GM12878 (cell line): Measurements from ENCODE around the gene ISCU. TPM values are rescaled to one million over a fixed set of nuclear protein-coding genes. Genes with fewer than 3 reads are reported as not detected.

ENCODE experiments used
- ATAC-seq: fragments of 200-7000 bp; cut with Tn5 transposase; 3 replicates; pipeline ENCODE4 v1.9.1; 2020; ENCODE audit warnings: mild to moderate bottlenecking, moderate library complexity
- BruUV-seq: library from RNA; stranded (reverse); fragments of 400-500 nt; replicated peaks from 2 replicates; lab custom pipeline; 2021; lab: Mats Ljungman, UMichigan
- CTCF ChIA-PET: fragments of 300-600 bp; sonication (Branson Sonifier 250); formaldehyde crosslinking; extraction: SDS; loops from one replicate; lab custom pipeline; 2021; ENCODE audit warnings: inconsistent platforms; lab: Yijun Ruan, JAX
- POLR2A ChIA-PET: fragments of 350-600 bp; formaldehyde crosslinking; extraction: SDS; loops from one replicate; lab custom pipeline; 2021; ENCODE audit warnings: inconsistent platforms; lab: Charles Lee
- RAD21 ChIA-PET: fragments of 300-600 bp; sonication (Branson Sonifier 250); formaldehyde crosslinking; loops from one replicate; lab custom pipeline; 2023; ENCODE audit warnings: antibody characterized with exemption; ENCODE audit not compliant: unreplicated experiment; lab: Charles Lee
- SMC1A ChIA-PET: fragments of 300-600 bp; sonication (Branson Sonifier 250); formaldehyde crosslinking; loops from one replicate; lab custom pipeline; 2023; ENCODE audit not compliant: unreplicated experiment, uncharacterized antibody; lab: Charles Lee
- DNase-seq: peaks from one replicate; pipeline ENCODE4 v3.0.0-alpha.2; 2011; ENCODE audit warnings: low read depth, low spot score
- FAIRE-seq: peaks from 3 replicates; lab custom pipeline; 2011; peaks lifted over from hg19 to GRCh38; lab: Jason Lieb, UNC
- H2AFZ ChIP-seq: 2 replicates; pipeline ENCODE4 v1.6.0; 2011; ENCODE audit warnings: low read depth, low read length, control low read depth; ENCODE audit not compliant: control insufficient read depth
- H3K27ac ChIP-seq: 2 replicates; pipeline ENCODE4 v1.5.1; 2011; ENCODE audit warnings: control low read depth; ENCODE audit not compliant: control insufficient read depth, insufficient read depth
- H3K27me3 ChIP-seq, 2 experiments: replicated peaks in 1 of 2; 2 replicates each; pipeline versions ENCODE4 v1.6.0 to v1.6.1; 2011; ENCODE audit warnings: low read length in 1 of 2; ENCODE audit not compliant: control insufficient read depth in 2 of 2, insufficient read depth in 2 of 2
- H3K36me3 ChIP-seq, 2 experiments: 2 replicates each; pipeline ENCODE4 v1.5.1; 2011; ENCODE audit warnings: low read length in 1 of 2; ENCODE audit not compliant: control insufficient read depth in 2 of 2, insufficient read depth in 2 of 2
- H3K4me1 ChIP-seq: 2 replicates; pipeline ENCODE4 v1.6.1; 2011; ENCODE audit warnings: mild to moderate bottlenecking, low read length, moderate library complexity, mixed read lengths; ENCODE audit not compliant: control insufficient read depth, insufficient read depth
- H3K4me2 ChIP-seq: 2 replicates; pipeline ENCODE4 v1.6.0; 2011; ENCODE audit warnings: control low read depth; ENCODE audit not compliant: control insufficient read depth, insufficient read depth
- H3K4me3 ChIP-seq: fragments of 200-600 bp; sonication (generic); 2 replicates; pipeline ENCODE4 v1.5.1; 2016
- H3K79me2 ChIP-seq: 2 replicates; pipeline ENCODE4 v1.6.0; 2011; ENCODE audit warnings: low read length; ENCODE audit not compliant: control insufficient read depth, insufficient read depth
- H3K9ac ChIP-seq: 2 replicates; pipeline ENCODE4 v1.8.0; 2011; ENCODE audit warnings: low read length, control low read depth, mixed read lengths; ENCODE audit not compliant: control insufficient read depth, insufficient read depth
- H3K9me3 ChIP-seq: replicated peaks from 3 replicates; pipeline ENCODE4 v1.5.1; 2011; ENCODE audit warnings: mild to moderate bottlenecking, low read length; ENCODE audit not compliant: control insufficient read depth, insufficient read depth
- H4K20me1 ChIP-seq: 2 replicates; pipeline ENCODE4 v1.6.0; 2011; ENCODE audit not compliant: control insufficient read depth, insufficient read depth
- BHLHE40 ChIP-seq, 2 experiments: fragments of 450-650 bp in 1 of 2; IDR thresholded peaks; 2 replicates each; pipeline ENCODE4 v1.6.1; 2011 to 2017; ENCODE audit warnings: low read depth in 2 of 2, borderline replicate concordance in 1 of 2, improper control_type of control experiment in 1 of 2, low read length in 1 of 2, mild to moderate bottlenecking in 1 of 2
- CREB1 ChIP-seq: IDR thresholded peaks from 2 replicates; pipeline ENCODE4 v1.6.1; 2012; ENCODE audit warnings: low read depth, mild to moderate bottlenecking, inconsistent platforms
- HDAC2 ChIP-seq: fragments of 200-600 bp; sonication (generic); IDR thresholded peaks from 2 replicates; pipeline ENCODE4 v1.6.1; 2017
- IKZF2 ChIP-seq, 2 experiments: fragments of 450-650 bp; IDR thresholded peaks; 2 replicates each; pipeline ENCODE4 v1.6.1; 2017; ENCODE audit warnings: mild to moderate bottlenecking in 2 of 2, moderate library complexity in 2 of 2
- MTA3 ChIP-seq: IDR thresholded peaks from 2 replicates; pipeline ENCODE4 v1.6.1; 2012; ENCODE audit warnings: low read length, inconsistent platforms, borderline replicate concordance
- NR2C1 ChIP-seq: fragments of 450-650 bp; IDR thresholded peaks from 2 replicates; pipeline ENCODE4 v1.6.1; 2017; ENCODE audit warnings: antibody characterized with exemption, mild to moderate bottlenecking, moderate library complexity
- RBBP5 ChIP-seq: fragments of 200-600 bp; sonication (generic); conservative IDR thresholded peaks from 2 replicates; pipeline ENCODE4 v1.6.1; 2016
- SMAD1 ChIP-seq: fragments of 450-650 bp; IDR thresholded peaks from 2 replicates; pipeline ENCODE4 v1.6.1; 2018; ENCODE audit warnings: mild to moderate bottlenecking, low read depth; ENCODE audit not compliant: partially characterized antibody
- SREBF2 ChIP-seq: IDR thresholded peaks from 2 replicates; pipeline ENCODE4 v1.6.1; 2012; ENCODE audit warnings: mild to moderate bottlenecking, low read length
- TARDBP ChIP-seq: IDR thresholded peaks from 2 replicates; pipeline ENCODE4 v1.6.1; 2016; ENCODE audit warnings: borderline replicate concordance
- ZNF207 ChIP-seq: fragments of 450-650 bp; IDR thresholded peaks from 2 replicates; pipeline ENCODE4 v1.6.1; 2014; ENCODE audit warnings: antibody characterized with exemption, mild to moderate bottlenecking, borderline replicate concordance
- WGBS: methylation state at CpG from one replicate; pipeline ENCODE4 v1.1.6; 2016; ENCODE audit warnings: low lambda C conversion rate; ENCODE audit not compliant: insufficient replicate concordance, insufficient coverage; ENCODE audit errors: missing lambda C conversion rate; 5-methylcytosine and 5-hydroxymethylcytosine counted together
- in situ Hi-C: fragments of 300-500 bp; cut with MboI; formaldehyde crosslinking; loops from 9 replicates; pipeline ENCODE4 v1.14.3; 2018; ENCODE audit warnings: mixed read lengths
- intact Hi-C: fragments of 100-400 bp; cut with micrococcal nuclease; formaldehyde crosslinking; loops from one replicate; pipeline ENCODE4 v1.14.2; 2022; ENCODE audit not compliant: unreplicated experiment
- polyA plus RNA-seq, 11 experiments: library from polyadenylated mRNA; depleted of rRNA in 4 of 11; unstranded in 6 of 11; stranded (reverse) in 5 of 11; fragments of >200 nt; fragmentation: Nextera tagmentation in 4 of 11; fragmentation: Illumina TruSeq in 1 of 11; extraction: Ambion mirVana in 4 of 11; extraction: Trizol in 1 of 11; gene quantifications; 1 replicate in 1 of 11; 2 replicates in 10 of 11; pipeline versions ENCODE4 v1.2.1 to v1.2.3, GENCODE V29; 2011 to 2016; ENCODE audit warnings: inconsistent platforms in 2 of 11, missing spikeins in 2 of 11, low read depth in 1 of 11
- total RNA-seq, 4 experiments: library from RNA; depleted of rRNA in 3 of 4; stranded (reverse); fragments of >200 nt in 3 of 4; fragmentation: Illumina TruSeq in 1 of 4; extraction: Trizol in 1 of 4; gene quantifications; 2 replicates each; pipeline versions ENCODE4 v1.2.1 to v1.2.3, GENCODE V29; 2013 to 2021
- TF ChIP-seq, protein P1 (sequence below): fragments of 450-650 bp; IDR thresholded peaks from 2 replicates; pipeline ENCODE4 v1.6.1; 2017; ENCODE audit warnings: antibody characterized with exemption, mild to moderate bottlenecking, moderate library complexity
- TF ChIP-seq, protein P2 (sequence below): fragments of 450-650 bp; IDR thresholded peaks from 2 replicates; pipeline ENCODE4 v1.6.1; 2016; ENCODE audit warnings: mild to moderate bottlenecking

ISCU gene
- total and polyA plus RNA-seq, 10 of the 15 experiments (the other 5 are each of a cell fraction or from before 2014, with no cell fraction given): 32.8 to 260 (median 127) TPM

DNA sequence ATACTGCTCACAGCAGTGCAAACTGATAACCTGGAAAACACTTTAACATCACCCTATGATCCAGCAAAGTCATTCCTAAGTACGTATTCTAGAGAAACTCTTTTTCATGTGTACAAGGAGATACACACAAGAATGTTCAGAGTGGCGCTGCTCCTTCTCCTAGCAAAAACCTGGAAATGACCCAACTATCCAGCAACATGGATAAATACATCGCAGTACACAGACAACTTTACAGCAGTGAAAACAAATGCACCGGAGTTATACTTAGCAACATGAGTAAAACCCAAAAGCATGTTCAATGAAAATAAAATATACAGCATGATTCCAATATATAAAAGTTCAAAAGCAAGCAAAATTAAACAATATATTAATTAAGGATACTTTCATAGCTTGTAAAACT, 20.1 kb upstream of the ISCU start (continued):
- TF ChIP-seq, protein P1, sequence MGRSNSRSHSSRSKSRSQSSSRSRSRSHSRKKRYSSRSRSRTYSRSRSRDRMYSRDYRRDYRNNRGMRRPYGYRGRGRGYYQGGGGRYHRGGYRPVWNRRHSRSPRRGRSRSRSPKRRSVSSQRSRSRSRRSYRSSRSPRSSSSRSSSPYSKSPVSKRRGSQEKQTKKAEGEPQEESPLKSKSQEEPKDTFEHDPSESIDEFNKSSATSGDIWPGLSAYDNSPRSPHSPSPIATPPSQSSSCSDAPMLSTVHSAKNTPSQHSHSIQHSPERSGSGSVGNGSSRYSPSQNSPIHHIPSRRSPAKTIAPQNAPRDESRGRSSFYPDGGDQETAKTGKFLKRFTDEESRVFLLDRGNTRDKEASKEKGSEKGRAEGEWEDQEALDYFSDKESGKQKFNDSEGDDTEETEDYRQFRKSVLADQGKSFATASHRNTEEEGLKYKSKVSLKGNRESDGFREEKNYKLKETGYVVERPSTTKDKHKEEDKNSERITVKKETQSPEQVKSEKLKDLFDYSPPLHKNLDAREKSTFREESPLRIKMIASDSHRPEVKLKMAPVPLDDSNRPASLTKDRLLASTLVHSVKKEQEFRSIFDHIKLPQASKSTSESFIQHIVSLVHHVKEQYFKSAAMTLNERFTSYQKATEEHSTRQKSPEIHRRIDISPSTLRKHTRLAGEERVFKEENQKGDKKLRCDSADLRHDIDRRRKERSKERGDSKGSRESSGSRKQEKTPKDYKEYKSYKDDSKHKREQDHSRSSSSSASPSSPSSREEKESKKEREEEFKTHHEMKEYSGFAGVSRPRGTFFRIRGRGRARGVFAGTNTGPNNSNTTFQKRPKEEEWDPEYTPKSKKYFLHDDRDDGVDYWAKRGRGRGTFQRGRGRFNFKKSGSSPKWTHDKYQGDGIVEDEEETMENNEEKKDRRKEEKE: no peak
- no peak for TF ChIP-seq HDAC2

DNA sequence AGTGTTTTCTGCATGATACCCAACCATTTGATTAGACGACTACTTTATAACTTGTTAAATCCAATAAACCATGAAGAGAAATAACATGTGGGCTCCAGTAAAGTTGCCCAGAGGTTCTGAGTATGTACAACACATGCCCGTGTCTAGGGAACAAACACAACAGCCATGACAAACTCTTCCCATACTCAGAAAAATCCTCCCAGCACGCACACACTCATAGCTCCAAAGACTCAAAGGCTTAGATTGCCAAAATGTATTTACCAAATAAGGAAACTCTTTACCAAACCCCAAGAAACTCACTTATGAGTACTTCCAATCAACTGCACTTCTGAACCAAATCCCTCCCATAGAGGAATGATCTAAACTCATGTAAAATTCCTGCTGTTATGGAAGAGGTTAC, 18.7 kb upstream of the ISCU start:
- WGBS: 100% methylated on average over 3 of the region's 3 CpGs
- Histone ChIP-seq H3K27me3 (no peaks in the 10 kb centered on the region), H3K36me3 (peaks cover 18 to 50% of the 10 kb centered on the region in 2 experiments), H3K27ac (no peak overlapping the region), H3K4me3 (no peak overlapping the region), H3K4me1 (peaks cover 32% of the 10 kb centered on the region), H3K79me2 (peaks cover 60% of the 10 kb centered on the region), H4K20me1 (no peaks in the 10 kb centered on the region), H2AFZ (no peak overlapping the region), H3K4me2 (no peak overlapping the region), H3K9me3 (no peaks in the 10 kb centered on the region), H3K9ac (no peak overlapping the region)
- no TSS peak for BruUV-seq
- ATAC-seq (no peak), FAIRE-seq (no peak), DNase-seq (no peak)
- intact Hi-C loops (no loop called here), in situ Hi-C loops (no loop called here)
- CTCF ChIA-PET: interaction anchor here (0.5 to 1.7 kb wide), 5 partner anchors 13 to 168 kb away, joined by 3 to 6 read pairs (median 3); no protein-coding TSS in a partner anchor
- SMC1A ChIA-PET: interaction anchor here (1.0 to 1.3 kb wide), 3 partner anchors 12 to 22 kb away, joined by 3 to 4 read pairs (median 3); no protein-coding TSS in a partner anchor
- RAD21 ChIA-PET: no interaction called here
- POLR2A ChIA-PET: interaction anchor here (0.6 to 1.6 kb wide), 4 partner anchors 13 to 126 kb away, joined by 3 to 9 read pairs (median 3); partner anchors contain the start of gene SART3
- TF ChIP-seq SREBF2 (no peak), NR2C1 (no peak), BHLHE40 (IDR thresholded peaks at IDR 0.05; ENCODE audit: borderline replicate concordance in 1 of 2, low read depth in 2 of 2, low read length in 1 of 2) (no peak), TARDBP (no peak), ZNF207 (no peak), MTA3 (no peak), IKZF2 (IDR thresholded peaks at IDR 0.05) (no peak), RBBP5 (no peak), SMAD1 (no peak), CREB1 (no peak)
- TF ChIP-seq, protein P2, sequence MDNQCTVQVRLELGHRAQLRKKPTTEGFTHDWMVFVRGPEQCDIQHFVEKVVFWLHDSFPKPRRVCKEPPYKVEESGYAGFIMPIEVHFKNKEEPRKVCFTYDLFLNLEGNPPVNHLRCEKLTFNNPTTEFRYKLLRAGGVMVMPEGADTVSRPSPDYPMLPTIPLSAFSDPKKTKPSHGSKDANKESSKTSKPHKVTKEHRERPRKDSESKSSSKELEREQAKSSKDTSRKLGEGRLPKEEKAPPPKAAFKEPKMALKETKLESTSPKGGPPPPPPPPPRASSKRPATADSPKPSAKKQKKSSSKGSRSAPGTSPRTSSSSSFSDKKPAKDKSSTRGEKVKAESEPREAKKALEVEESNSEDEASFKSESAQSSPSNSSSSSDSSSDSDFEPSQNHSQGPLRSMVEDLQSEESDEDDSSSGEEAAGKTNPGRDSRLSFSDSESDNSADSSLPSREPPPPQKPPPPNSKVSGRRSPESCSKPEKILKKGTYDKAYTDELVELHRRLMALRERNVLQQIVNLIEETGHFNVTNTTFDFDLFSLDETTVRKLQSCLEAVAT: no peak
